Measurements from ENCODE around the gene DARS1.
"Not testable (repeated sequence)": the region's sequence is repeated elsewhere in the genome, so short reads cannot be mapped to it uniquely, and the experiment has no call there.

The DARS1 gene

DNA sequence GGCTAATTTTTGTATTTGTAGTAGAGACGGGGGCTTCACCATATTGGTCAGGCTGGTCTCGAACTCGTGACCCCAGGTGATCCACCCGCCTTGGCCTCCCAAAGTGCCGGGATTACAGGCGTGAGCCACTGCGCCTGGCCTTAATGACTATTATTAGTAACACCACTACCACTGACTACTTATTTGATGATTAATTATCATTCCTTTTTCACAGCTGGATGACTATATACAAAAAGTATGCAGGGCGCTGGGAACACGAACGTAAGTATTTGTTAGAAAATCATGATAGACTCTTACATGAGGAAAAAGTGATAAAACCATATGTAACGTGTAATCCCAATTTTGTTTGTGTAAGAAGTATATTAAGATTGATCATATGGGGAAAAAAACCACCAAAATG lies 21.6 kb downstream of the DARS1 start:
- TF ChIP-seq, protein P1, sequence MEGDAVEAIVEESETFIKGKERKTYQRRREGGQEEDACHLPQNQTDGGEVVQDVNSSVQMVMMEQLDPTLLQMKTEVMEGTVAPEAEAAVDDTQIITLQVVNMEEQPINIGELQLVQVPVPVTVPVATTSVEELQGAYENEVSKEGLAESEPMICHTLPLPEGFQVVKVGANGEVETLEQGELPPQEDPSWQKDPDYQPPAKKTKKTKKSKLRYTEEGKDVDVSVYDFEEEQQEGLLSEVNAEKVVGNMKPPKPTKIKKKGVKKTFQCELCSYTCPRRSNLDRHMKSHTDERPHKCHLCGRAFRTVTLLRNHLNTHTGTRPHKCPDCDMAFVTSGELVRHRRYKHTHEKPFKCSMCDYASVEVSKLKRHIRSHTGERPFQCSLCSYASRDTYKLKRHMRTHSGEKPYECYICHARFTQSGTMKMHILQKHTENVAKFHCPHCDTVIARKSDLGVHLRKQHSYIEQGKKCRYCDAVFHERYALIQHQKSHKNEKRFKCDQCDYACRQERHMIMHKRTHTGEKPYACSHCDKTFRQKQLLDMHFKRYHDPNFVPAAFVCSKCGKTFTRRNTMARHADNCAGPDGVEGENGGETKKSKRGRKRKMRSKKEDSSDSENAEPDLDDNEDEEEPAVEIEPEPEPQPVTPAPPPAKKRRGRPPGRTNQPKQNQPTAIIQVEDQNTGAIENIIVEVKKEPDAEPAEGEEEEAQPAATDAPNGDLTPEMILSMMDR (IDR thresholded peaks at IDR 0.05; ENCODE audit: low read depth, low read length), result no peak
- H3K4me3 ChIP-seq (ENCODE audit: low read depth, low read length), result no peak overlapping the region
- peak; percentile 49 for DNase-seq (ENCODE audit: low read depth, low spot score)
- in situ Hi-C loops (cut with HindIII; ENCODE audit: low sequenced_read_pairs), result no loop called here

DNA sequence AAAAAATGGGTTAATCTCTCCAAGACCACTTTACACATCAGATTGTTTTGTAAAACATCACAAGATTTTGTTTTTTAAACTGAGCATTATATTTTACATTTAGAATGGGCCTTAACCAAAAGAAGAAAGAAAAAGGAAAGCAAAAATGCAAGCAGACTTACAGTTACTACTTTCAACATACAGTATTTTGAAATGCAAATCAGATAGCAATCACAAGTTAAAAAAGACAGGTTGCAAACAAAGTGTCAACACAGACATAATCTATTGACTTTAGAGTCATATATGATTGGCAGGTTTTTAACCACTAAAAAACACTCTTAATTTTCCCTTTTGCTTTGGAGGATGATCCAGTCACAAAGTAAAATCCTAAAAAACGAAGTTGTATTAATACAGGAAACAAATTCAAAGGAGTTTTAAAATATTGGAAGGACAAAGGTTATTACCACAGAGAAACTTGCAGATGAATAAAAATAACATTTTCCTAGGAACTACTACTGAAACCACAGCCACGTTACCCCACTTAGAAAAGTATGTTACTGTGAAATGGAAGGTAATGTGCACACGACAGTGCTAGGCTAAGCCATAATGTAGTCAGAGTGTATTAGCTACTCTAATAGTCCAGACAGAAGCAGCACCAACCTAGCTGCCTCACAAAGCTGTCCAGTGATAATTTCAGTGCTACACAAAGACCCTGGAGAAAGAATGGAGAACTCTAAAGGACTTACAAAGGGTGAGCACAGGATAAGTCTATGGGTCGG lies 22.9 kb downstream of the DARS1 start:
- DNase-seq (ENCODE audit: low read depth, low spot score), result no peak
- in situ Hi-C loops (cut with HindIII; ENCODE audit: low sequenced_read_pairs), result no loop called here
- H3K4me3 ChIP-seq (ENCODE audit: low read depth, low read length), result no peak overlapping the region
- TF ChIP-seq, protein P1 (IDR thresholded peaks at IDR 0.05; ENCODE audit: low read depth, low read length), result no peak

DNA sequence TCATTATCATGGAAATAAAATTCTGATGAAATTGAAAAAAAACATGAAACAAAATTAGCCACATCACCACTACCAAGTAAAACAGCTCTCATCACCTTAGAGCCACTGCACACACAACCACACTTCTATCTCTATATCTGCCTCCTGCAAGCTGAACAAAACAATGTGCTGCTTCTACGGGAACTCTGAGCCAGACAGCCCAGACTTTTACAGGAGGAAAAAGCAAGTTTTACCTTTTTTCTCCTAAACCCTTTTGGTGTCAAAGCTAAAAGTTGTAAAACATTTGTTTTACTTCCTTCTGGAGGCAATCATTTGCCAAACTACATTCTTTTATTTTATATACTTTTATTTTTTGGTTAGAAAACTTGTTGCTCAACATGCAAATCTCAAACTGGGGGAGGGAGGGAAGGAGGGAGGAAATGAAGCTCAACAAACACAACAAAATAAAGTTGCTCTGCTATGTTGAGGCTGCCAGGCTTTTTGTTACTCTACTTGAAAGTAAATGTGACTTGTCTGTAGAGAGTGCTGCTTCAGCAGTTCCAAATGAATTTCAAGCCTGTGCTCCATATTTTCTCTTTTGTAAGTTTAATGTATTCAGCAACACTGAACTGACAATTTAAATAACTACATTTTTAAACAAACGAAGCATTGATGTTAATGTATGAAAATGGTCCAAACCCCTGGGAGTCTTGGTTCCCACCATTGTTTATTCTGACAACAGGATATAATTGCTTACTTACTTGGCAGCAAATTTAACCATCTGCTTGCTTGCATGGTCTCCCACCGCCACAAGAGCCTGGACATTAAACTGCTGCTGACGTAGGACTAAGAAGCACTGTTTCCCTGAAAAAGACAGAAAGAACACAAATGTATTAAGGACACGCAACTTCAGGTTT lies 24.5 kb downstream of the DARS1 start:
- peak; percentile 74 for DNase-seq (ENCODE audit: low read depth, low spot score)
- in situ Hi-C loops (cut with HindIII; ENCODE audit: low sequenced_read_pairs), result no loop called here
- TF ChIP-seq, protein P1 (IDR thresholded peaks at IDR 0.05; ENCODE audit: low read depth, low read length), result no peak
- H3K4me3 ChIP-seq (ENCODE audit: low read depth, low read length), result no peak overlapping the region

DNA sequence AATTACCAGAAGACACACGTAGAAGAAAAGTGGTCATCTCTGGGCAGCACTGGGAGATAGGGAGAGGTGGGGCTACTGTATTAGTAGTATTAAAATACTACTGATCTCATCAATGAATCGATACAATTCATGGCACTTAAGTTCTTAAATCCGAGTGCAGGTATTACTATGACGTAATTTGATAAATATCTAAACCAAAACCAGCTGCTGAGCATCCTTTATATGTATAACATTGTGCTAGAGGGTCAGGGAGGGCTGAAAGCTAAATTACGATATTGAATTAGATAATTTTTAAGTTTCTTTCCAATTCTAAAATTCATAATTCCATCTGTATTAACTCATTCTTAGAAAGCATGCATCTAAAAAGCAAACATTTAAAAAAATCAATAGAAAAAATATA lies 25.3 kb downstream of the DARS1 start:
- TF ChIP-seq, protein P1 (IDR thresholded peaks at IDR 0.05; ENCODE audit: low read depth, low read length), result no peak
- no peak overlapping the region for H3K4me3 ChIP-seq (ENCODE audit: low read depth, low read length)
- in situ Hi-C loops (cut with HindIII; ENCODE audit: low sequenced_read_pairs), result no loop called here
- no peak for DNase-seq (ENCODE audit: low read depth, low spot score)

DNA sequence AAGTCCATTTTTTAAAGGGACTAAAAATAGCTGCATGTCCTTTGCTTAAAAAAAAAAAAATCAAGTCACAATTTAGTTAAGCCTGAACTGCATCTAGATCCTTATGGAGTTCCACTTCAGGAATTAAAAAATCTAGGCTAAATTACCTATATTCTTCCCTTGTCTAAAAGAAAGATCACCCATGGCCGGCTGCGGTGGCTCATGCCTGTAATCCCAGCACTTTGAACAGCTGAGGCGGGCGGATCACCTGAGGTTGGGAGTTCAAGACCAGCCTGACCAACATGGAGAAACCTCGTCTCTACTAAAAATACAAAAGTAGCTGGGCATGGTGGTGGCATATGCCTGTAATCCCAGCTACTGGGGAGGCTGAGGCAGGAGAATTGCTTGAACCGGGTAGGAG lies 26.5 kb downstream of the DARS1 start:
- in situ Hi-C loops (cut with HindIII; ENCODE audit: low sequenced_read_pairs); DNase-seq (ENCODE audit: low read depth, low spot score); H3K4me3 ChIP-seq (ENCODE audit: low read depth, low read length): not testable (repeated sequence)

DNA sequence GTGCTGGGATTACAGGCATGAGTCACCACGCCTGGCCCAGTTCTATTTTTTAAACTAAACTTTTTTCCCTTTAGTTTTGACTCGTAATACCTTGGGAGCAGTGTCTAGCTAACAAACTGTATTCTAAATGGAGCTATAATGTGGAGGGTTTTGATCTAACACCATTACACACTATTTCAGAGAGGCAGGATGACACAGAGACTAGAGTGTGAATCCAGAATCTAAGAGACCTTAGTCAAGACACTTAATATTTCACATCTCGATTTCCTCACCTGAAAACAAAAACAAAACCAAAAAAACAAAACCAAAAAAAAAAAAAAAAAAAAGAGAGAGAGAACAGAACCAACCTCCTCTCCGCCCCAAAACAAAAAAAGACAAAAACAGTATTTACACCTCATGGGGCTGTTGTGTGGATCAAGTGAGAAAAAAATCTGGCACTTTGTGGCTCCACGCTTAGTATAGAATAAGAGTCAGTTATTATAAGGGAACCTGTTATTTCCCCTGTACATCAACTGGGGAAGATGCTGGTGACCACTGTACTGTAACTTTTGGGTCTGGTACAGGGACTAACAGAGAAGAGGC lies 31.3 kb downstream of the DARS1 start:
- in situ Hi-C loops (cut with HindIII; ENCODE audit: low sequenced_read_pairs), result no loop called here
- no peak overlapping the region for H3K4me3 ChIP-seq (ENCODE audit: low read depth, low read length)
- TF ChIP-seq, protein P1 (IDR thresholded peaks at IDR 0.05; ENCODE audit: low read depth, low read length), result no peak
- no peak for DNase-seq (ENCODE audit: low read depth, low spot score)
